HepG2 (cell line): ENCODE data around the gene RNU7-1. TPM values are rescaled to one million over a fixed set of nuclear protein-coding genes. Genes with fewer than 3 reads are reported as not detected.

Source experiments
- ARNT2 ChIP-seq: sonication (generic); formaldehyde crosslinking; IDR thresholded peaks from 2 replicates; pipeline ENCODE4 v1.8.0; 2022; ENCODE audit warnings: mild to moderate bottlenecking, low read depth, missing genetic modification reagents, moderate library complexity
- CENPX ChIP-seq: sonication (generic); formaldehyde crosslinking; IDR thresholded peaks from 2 replicates; pipeline ENCODE4 v1.9.0; 2021; ENCODE audit warnings: mild to moderate bottlenecking, missing genetic modification reagents, moderate library complexity
- ELF4 ChIP-seq: sonication (generic); formaldehyde crosslinking; IDR thresholded peaks from 2 replicates; pipeline ENCODE4 v1.5.0; 2020; ENCODE audit warnings: missing genetic modification reagents, mild to moderate bottlenecking, moderate library complexity, borderline replicate concordance
- GTF3A ChIP-seq: sonication (generic); formaldehyde crosslinking; conservative IDR thresholded peaks from 2 replicates; pipeline ENCODE4 v1.4.0; 2020; ENCODE audit warnings: mild to moderate bottlenecking, missing genetic modification reagents
- GZF1 ChIP-seq: sonication (generic); formaldehyde crosslinking; IDR thresholded peaks from 2 replicates; pipeline ENCODE4 v1.5.1; 2020; ENCODE audit warnings: mild to moderate bottlenecking, missing genetic modification reagents
- HDAC1 ChIP-seq: sonication (generic); formaldehyde crosslinking; IDR thresholded peaks from 2 replicates; pipeline ENCODE4 v1.5.1; 2020; ENCODE audit warnings: mild to moderate bottlenecking, missing genetic modification reagents
- MEIS1 ChIP-seq: sonication (generic); formaldehyde crosslinking; IDR thresholded peaks from 2 replicates; pipeline ENCODE4 v1.9.0; 2021; ENCODE audit warnings: mild to moderate bottlenecking, missing genetic modification reagents, moderate library complexity, borderline replicate concordance
- MIER3 ChIP-seq: IDR thresholded peaks from 2 replicates; pipeline ENCODE4 v1.6.1; 2016; ENCODE audit warnings: missing compliant biosample characterization, borderline replicate concordance
- NFATC3 ChIP-seq: sonication (generic); formaldehyde crosslinking; IDR thresholded peaks from 2 replicates; pipeline ENCODE4 v1.5.1; 2020; ENCODE audit warnings: mild to moderate bottlenecking, missing genetic modification reagents
- POLR2G ChIP-seq: fragments of 200-400 bp; formaldehyde crosslinking; IDR thresholded peaks from 2 replicates; pipeline ENCODE4 v1.6.1; 2018; ENCODE audit warnings: mild to moderate bottlenecking, low read depth, low read length, moderate library complexity
- RFX5 ChIP-seq: IDR thresholded peaks from 2 replicates; pipeline ENCODE4 v1.6.1; 2011; ENCODE audit warnings: low read depth, low read length, improper control_type of control experiment
- SP5 ChIP-seq: IDR thresholded peaks from 2 replicates; pipeline ENCODE4 v1.6.1; 2016; ENCODE audit warnings: low read depth, borderline replicate concordance
- SRY ChIP-seq: sonication (generic); formaldehyde crosslinking; IDR thresholded peaks from 2 replicates; pipeline ENCODE4 v1.8.0; 2022; ENCODE audit warnings: mild to moderate bottlenecking, missing genetic modification reagents
- STAT5B ChIP-seq: sonication (generic); formaldehyde crosslinking; IDR thresholded peaks from 2 replicates; pipeline ENCODE4 v1.4.0; 2020; ENCODE audit warnings: missing genetic modification reagents
- ZFP37 ChIP-seq: sonication (generic); formaldehyde crosslinking; IDR thresholded peaks from 2 replicates; pipeline ENCODE4 v1.4.0; 2020; ENCODE audit warnings: missing genetic modification reagents, borderline replicate concordance
- ZMAT3 ChIP-seq: sonication (generic); formaldehyde crosslinking; conservative IDR thresholded peaks from 2 replicates; pipeline ENCODE4 v1.7.0; 2021; ENCODE audit warnings: missing genetic modification reagents
- ZNF337 ChIP-seq: sonication (generic); formaldehyde crosslinking; IDR thresholded peaks from 2 replicates; pipeline ENCODE4 v1.5.1; 2020; ENCODE audit warnings: missing genetic modification reagents, low read depth, mild to moderate bottlenecking, borderline replicate concordance
- ZNF446 ChIP-seq: sonication (generic); formaldehyde crosslinking; IDR thresholded peaks from 2 replicates; pipeline ENCODE4 v1.5.0; 2020; ENCODE audit warnings: mild to moderate bottlenecking, missing genetic modification reagents
- ZNF737 ChIP-seq: sonication (generic); formaldehyde crosslinking; IDR thresholded peaks from 2 replicates; pipeline ENCODE4 v1.5.0; 2020; ENCODE audit warnings: missing genetic modification reagents, mild to moderate bottlenecking, borderline replicate concordance
- ZSCAN22 ChIP-seq: sonication (generic); formaldehyde crosslinking; IDR thresholded peaks from 2 replicates; pipeline ENCODE4 v1.4.0; 2020; ENCODE audit warnings: mild to moderate bottlenecking, missing genetic modification reagents
- ZSCAN31 ChIP-seq: sonication (generic); formaldehyde crosslinking; IDR thresholded peaks from 2 replicates; pipeline ENCODE4 v1.5.0; 2020; ENCODE audit warnings: low read depth, mild to moderate bottlenecking, missing genetic modification reagents
- polyA plus RNA-seq, 8 experiments: library from polyadenylated mRNA; depleted of rRNA in 3 of 8; stranded (reverse) in 7 of 8; unstranded in 1 of 8; fragments of >200 nt; fragmentation: Illumina TruSeq in 4 of 8; extraction: Trizol in 4 of 8; gene quantifications; 2 replicates each; pipeline versions ENCODE4 v1.2.1 to v1.2.3, GENCODE V29; 2011 to 2016; ENCODE audit warnings: low read depth in 4 of 8, missing spikeins in 1 of 8, mixed read lengths in 1 of 8; ENCODE audit not compliant: insufficient read depth in 1 of 8
- total RNA-seq, 5 experiments: library from RNA; depleted of rRNA; stranded (reverse); fragments of >200 nt; fragmentation: Illumina TruSeq; extraction: Trizol; gene quantifications; 2 replicates each; pipeline ENCODE4 v1.2.3, GENCODE V29; 2016; ENCODE audit warnings: low read depth in 1 of 5
- TF ChIP-seq, protein P1 (sequence below): sonication (generic); formaldehyde crosslinking; IDR thresholded peaks from 2 replicates; pipeline ENCODE4 v1.4.0; 2020; ENCODE audit warnings: mild to moderate bottlenecking, missing genetic modification reagents
- TF ChIP-seq, protein P2 (sequence below): sonication (generic); formaldehyde crosslinking; IDR thresholded peaks from 2 replicates; pipeline ENCODE4 v1.5.1; 2020; ENCODE audit warnings: missing genetic modification reagents, mild to moderate bottlenecking, borderline replicate concordance

Gene RNU7-1
- total and polyA plus RNA-seq, 2 of the 13 experiments (the other 11 are each of a cell fraction or from before 2014, with no cell fraction given): not detected

DNA sequence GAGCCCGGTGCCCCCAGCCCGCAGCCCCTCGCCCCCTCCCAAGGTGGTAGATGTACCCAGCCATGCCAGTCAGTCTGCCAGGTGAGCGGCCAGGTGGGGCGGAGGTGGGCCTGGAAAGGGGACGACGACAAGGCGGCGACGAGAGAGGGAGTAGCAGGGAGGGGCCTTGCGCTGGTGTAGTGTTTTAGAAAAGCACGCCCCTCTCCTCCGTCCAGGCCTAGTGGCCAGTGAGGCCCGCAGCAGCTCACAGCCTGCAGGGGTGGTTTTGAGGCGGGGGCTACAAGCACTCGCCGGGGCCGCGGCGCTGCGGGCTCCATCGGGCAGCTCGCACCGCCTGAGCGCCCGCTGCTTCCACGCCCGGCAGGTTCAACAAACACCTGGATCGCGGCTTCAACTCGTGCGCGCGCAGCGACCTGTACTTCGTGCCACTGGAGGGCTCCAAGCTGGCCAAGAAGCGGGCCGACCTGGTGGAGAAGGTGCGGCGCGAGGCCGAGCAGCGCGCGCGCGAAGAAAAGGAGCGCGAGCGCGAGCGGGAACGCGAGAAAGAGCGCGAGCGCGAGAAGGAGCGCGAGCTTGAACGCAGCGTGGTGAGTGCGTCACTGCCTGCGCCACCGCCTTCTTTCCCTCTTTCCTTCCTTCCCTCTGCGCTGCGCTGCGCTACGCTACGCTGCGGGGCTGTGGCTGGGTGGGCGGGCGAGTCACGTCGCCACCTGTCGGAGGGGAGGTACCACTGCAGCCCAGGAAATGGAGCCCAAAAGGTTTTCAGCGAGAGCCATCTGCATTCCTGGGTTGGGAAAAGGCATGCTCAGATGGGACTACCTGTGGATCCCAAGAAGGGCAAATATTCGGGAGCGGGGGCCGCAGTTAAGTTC is 5.9 kb upstream of the RNU7-1 start (continued):
- peak; percentile 79; the same call in 1 of the 2 replicates for TF ChIP-seq ZSCAN31 (CRISPR knock-in tag)
- TF ChIP-seq GZF1: no peak
- no peak for TF ChIP-seq CENPX
- TF ChIP-seq ARNT2 (CRISPR knock-in tag): peak; percentile 93
- TF ChIP-seq, protein P1, sequence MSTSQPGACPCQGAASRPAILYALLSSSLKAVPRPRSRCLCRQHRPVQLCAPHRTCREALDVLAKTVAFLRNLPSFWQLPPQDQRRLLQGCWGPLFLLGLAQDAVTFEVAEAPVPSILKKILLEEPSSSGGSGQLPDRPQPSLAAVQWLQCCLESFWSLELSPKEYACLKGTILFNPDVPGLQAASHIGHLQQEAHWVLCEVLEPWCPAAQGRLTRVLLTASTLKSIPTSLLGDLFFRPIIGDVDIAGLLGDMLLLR (CRISPR knock-in tag): peak; percentile 88
- no peak for TF ChIP-seq ZNF737 (CRISPR knock-in tag)
- TF ChIP-seq NFATC3 (CRISPR knock-in tag): 0 out of 2 replicates have a peak, but pooled peaks have one; percentile 56
- TF ChIP-seq POLR2G: peak; percentile 87
- TF ChIP-seq ZNF337 (CRISPR knock-in tag): peak; percentile 90
- TF ChIP-seq STAT5B (CRISPR knock-in tag): no peak
- peak; percentile 92; the same call in 1 of the 2 replicates for TF ChIP-seq ZNF446 (CRISPR knock-in tag)
- peak; percentile 88 for TF ChIP-seq HDAC1 (CRISPR knock-in tag)
- TF ChIP-seq SP5 (CRISPR knock-in tag): peak; percentile 59; the same call in 1 of the 2 replicates
- TF ChIP-seq, protein P2, sequence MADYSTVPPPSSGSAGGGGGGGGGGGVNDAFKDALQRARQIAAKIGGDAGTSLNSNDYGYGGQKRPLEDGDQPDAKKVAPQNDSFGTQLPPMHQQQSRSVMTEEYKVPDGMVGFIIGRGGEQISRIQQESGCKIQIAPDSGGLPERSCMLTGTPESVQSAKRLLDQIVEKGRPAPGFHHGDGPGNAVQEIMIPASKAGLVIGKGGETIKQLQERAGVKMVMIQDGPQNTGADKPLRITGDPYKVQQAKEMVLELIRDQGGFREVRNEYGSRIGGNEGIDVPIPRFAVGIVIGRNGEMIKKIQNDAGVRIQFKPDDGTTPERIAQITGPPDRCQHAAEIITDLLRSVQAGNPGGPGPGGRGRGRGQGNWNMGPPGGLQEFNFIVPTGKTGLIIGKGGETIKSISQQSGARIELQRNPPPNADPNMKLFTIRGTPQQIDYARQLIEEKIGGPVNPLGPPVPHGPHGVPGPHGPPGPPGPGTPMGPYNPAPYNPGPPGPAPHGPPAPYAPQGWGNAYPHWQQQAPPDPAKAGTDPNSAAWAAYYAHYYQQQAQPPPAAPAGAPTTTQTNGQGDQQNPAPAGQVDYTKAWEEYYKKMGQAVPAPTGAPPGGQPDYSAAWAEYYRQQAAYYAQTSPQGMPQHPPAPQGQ: no peak; the same call in 1 of the 2 replicates
- TF ChIP-seq SRY (CRISPR knock-in tag): peak; percentile 78
- TF ChIP-seq GTF3A (CRISPR knock-in tag): no peak
- TF ChIP-seq ZFP37 (CRISPR knock-in tag): no peak
- TF ChIP-seq MEIS1 (CRISPR knock-in tag): no peak; the same call in 1 of the 2 replicates
- TF ChIP-seq ZSCAN22: no peak
- peak; percentile 95 for TF ChIP-seq MIER3 (CRISPR knock-in tag)
- no peak for TF ChIP-seq ELF4 (CRISPR knock-in tag)
- 0 out of 2 replicates have a peak, but pooled peaks have one; percentile 28 for TF ChIP-seq RFX5
- TF ChIP-seq ZMAT3 (CRISPR knock-in tag): peak; percentile 98
